Suprapubic skin (tissue), 4 donors: ENCODE results near the gene RNF220. TPM values are rescaled to one million over a fixed set of nuclear protein-coding genes. Genes with fewer than 3 reads are reported as not detected.

Experiments
- DNase-seq, 2 donors: peaks; one replicate each; pipeline ENCODE4 v3.0.0-alpha.2; 2019; ENCODE audit warnings: low spot score in 2 of 2
- H3K27ac ChIP-seq: fragments of 200-600 bp; sonication (generic); one replicate; pipeline ENCODE4 v1.5.1; 2019
- H3K27me3 ChIP-seq: fragments of 200-600 bp; sonication (generic); one replicate; pipeline ENCODE4 v1.5.1; 2019
- H3K36me3 ChIP-seq: fragments of 200-600 bp; sonication (generic); one replicate; pipeline ENCODE4 v1.5.1; 2019
- H3K4me1 ChIP-seq: fragments of 200-600 bp; sonication (generic); one replicate; pipeline ENCODE4 v1.5.1; 2019
- H3K4me3 ChIP-seq: fragments of 200-600 bp; sonication (generic); one replicate; pipeline ENCODE4 v1.5.1; 2019; ENCODE audit warnings: mild to moderate bottlenecking
- H3K9me3 ChIP-seq: fragments of 200-600 bp; sonication (generic); one replicate; pipeline ENCODE4 v1.5.1; 2019
- EP300 ChIP-seq: sonication (generic); formaldehyde crosslinking; IDR thresholded peaks from one replicate; pipeline ENCODE4 v1.6.1; 2017; ENCODE audit warnings: antibody characterized with exemption
- POLR2A ChIP-seq, 2 donors: fragments of 450-650 bp; IDR thresholded peaks; one replicate each; pipeline ENCODE4 v1.6.1; 2017; ENCODE audit warnings: antibody characterized with exemption in 2 of 2, mild to moderate bottlenecking in 2 of 2, moderate library complexity in 2 of 2
- POLR2AphosphoS5 ChIP-seq, 3 donors: sonication (generic); formaldehyde crosslinking; IDR thresholded peaks; one replicate each; pipeline ENCODE4 v1.6.1; 2017; ENCODE audit warnings: antibody characterized with exemption in 3 of 3
- WGBS: methylation state at CpG from one replicate; pipeline ENCODE4 v1.1.5; 2018; 5-methylcytosine and 5-hydroxymethylcytosine counted together
- total RNA-seq, 4 donors: library from RNA; depleted of rRNA; stranded (reverse); fragments of >200 nt; gene quantifications; one replicate each; pipeline ENCODE4 v1.1.0, GENCODE V29; 2016
- TF ChIP-seq, protein P1 (sequence below), 2 donors: fragments of 200-600 bp in 1 of 2; fragments of 450-650 bp in 1 of 2; sonication (generic) in 1 of 2; IDR thresholded peaks; one replicate each; pipeline ENCODE4 v1.5.1; 2016 to 2019; ENCODE audit warnings: antibody characterized with exemption in 2 of 2, mild to moderate bottlenecking in 1 of 2, moderate library complexity in 1 of 2

Gene RNF220
- total RNA-seq, 4 donors from 2014 or later, result 79.4 to 124 (median 99.5) TPM

DNA sequence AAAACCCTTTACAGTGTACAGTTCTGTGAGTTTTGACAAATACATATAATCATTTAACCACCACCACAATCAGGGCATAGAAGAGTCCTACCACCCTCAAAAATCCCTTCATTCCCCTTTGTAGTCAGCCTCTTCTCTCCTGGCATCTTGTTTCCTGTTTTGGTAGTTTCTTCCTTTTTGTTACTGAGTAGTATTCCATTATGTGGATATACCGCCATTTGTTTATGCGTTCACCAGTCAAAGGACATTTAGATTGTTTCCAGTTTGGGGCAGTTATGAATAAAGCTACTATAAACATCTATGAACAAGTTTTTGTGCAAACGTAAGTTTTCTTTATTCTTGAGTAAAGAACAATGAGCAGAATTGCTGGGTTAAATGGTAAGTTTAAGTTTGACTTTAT is 49.6 kb downstream of the RNF220 start:
- Histone ChIP-seq H3K27me3 (peaks cover 24% of the 10 kb centered on the region), H3K9me3 (no peaks in the 10 kb centered on the region), H3K36me3 (no peaks in the 10 kb centered on the region), H3K4me1 (no peaks in the 10 kb centered on the region), H3K4me3 (no peak overlapping the region), H3K27ac (no peak overlapping the region)
- TF ChIP-seq POLR2A (IDR thresholded peaks at IDR 0.05), result no peak
- no peak for TF ChIP-seq POLR2AphosphoS5 (IDR thresholded peaks at IDR 0.05)
- TF ChIP-seq EP300, result no peak
- TF ChIP-seq, protein P1, sequence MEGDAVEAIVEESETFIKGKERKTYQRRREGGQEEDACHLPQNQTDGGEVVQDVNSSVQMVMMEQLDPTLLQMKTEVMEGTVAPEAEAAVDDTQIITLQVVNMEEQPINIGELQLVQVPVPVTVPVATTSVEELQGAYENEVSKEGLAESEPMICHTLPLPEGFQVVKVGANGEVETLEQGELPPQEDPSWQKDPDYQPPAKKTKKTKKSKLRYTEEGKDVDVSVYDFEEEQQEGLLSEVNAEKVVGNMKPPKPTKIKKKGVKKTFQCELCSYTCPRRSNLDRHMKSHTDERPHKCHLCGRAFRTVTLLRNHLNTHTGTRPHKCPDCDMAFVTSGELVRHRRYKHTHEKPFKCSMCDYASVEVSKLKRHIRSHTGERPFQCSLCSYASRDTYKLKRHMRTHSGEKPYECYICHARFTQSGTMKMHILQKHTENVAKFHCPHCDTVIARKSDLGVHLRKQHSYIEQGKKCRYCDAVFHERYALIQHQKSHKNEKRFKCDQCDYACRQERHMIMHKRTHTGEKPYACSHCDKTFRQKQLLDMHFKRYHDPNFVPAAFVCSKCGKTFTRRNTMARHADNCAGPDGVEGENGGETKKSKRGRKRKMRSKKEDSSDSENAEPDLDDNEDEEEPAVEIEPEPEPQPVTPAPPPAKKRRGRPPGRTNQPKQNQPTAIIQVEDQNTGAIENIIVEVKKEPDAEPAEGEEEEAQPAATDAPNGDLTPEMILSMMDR (IDR thresholded peaks at IDR 0.05), result no peak
- WGBS, result 93% methylated on average over 3 of the region's 3 CpGs
- no peak for DNase-seq

DNA sequence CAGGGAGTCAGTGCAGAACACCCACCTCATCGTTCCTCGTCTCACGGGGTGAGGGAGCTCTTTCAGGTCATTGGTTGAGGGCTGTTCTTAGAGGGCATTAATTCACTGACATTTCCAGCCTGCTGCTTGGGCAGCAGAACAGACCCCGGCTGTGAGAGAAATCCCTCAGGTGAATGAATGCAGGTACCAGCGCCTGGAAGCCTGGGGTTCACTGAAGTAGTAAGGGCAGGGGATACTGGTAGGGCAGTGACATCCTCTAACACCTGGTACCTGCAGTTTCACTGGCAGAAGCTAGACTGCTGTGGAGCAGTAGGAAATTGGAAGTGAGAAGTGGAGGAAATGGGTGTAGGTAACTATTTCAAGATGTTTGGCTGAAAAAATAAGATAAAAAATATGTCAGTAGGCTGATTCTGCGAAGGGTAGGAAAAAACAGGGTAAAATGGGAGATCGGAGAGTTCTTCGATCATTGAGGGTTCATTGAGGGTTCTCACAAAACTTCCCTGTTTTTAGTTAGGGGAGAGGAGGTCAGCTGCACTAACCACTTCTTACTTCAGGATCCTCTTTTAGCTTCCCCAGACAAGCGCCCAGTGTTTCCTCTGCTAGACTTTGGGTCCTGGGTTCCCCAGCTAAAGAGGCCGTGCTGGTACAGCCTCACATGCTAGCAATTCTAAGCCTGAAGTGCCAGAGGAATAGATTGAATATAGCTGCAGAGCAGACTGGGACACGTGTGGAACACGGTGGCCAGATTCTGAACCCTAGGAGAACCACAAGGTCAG is 55.2 kb downstream of the RNF220 start:
- Histone ChIP-seq H3K27me3 (peaks cover 32% of the 10 kb centered on the region), H3K36me3 (no peaks in the 10 kb centered on the region), H3K9me3 (peaks cover 4% of the 10 kb centered on the region), H3K27ac (no peak overlapping the region), H3K4me1 (no peaks in the 10 kb centered on the region), H3K4me3 (no peak overlapping the region)
- TF ChIP-seq, protein P1 (IDR thresholded peaks at IDR 0.05), result no peak
- TF ChIP-seq POLR2AphosphoS5 (IDR thresholded peaks at IDR 0.05) (no peak), POLR2A (IDR thresholded peaks at IDR 0.05) (no peak), EP300 (no peak)
- DNase-seq, result no peak
- WGBS, result 76% methylated on average over 12 of the region's 12 CpGs

DNA sequence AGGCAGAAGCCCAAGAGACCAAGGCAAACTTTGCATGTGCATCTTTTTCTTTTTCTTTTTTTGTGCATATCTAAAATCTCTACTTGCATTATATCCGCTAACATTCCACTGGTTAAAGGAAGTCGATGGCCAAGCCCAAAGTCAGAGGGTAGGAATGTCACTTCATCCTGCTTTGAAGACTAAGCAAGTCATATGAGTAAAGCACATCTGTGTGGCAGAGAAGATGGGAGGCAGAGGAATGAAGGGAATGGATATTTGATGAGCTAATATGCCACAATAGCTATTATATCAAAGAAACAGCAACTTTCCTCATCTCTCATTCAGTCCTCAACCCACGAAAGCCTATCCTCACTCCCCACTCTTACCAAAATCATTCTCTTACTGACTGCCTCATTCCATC is 59.3 kb downstream of the RNF220 start:
- Histone ChIP-seq H3K4me3 (no peak overlapping the region), H3K36me3 (no peaks in the 10 kb centered on the region), H3K27ac (no peak overlapping the region), H3K9me3 (peaks cover 4% of the 10 kb centered on the region), H3K27me3 (peaks cover 13% of the 10 kb centered on the region), H3K4me1 (no peaks in the 10 kb centered on the region)
- DNase-seq, result no peak
- WGBS, result 79% methylated on average over 3 of the region's 3 CpGs
- TF ChIP-seq, protein P1 (IDR thresholded peaks at IDR 0.05), result no peak
- TF ChIP-seq POLR2AphosphoS5 (IDR thresholded peaks at IDR 0.05), result no peak
- no peak for TF ChIP-seq POLR2A (IDR thresholded peaks at IDR 0.05)
- TF ChIP-seq EP300, result no peak

DNA sequence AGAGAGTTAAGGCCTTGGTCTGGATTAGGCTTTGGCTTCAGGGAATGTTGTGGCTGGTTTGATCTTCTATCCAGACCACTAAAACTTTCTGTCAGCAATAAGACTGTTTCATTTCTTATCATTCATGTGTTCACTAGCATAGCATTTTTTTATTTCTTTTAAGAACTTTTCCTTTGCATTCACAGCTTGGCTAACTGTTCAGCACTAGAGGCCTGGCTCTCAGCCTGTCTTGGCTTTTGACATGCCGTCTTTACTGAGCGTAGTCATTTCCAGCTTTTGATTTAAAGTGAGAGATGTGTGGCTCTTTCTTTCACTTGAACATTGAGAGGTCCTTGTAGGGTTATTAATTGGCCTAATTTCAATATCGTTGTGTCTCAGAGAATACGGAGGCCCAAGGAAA is 62.5 kb downstream of the RNF220 start:
- Histone ChIP-seq H3K27ac (no peak overlapping the region), H3K9me3 (peaks cover 4% of the 10 kb centered on the region)
- WGBS, result 78% methylated on average over 4 of the region's 4 CpGs

DNA sequence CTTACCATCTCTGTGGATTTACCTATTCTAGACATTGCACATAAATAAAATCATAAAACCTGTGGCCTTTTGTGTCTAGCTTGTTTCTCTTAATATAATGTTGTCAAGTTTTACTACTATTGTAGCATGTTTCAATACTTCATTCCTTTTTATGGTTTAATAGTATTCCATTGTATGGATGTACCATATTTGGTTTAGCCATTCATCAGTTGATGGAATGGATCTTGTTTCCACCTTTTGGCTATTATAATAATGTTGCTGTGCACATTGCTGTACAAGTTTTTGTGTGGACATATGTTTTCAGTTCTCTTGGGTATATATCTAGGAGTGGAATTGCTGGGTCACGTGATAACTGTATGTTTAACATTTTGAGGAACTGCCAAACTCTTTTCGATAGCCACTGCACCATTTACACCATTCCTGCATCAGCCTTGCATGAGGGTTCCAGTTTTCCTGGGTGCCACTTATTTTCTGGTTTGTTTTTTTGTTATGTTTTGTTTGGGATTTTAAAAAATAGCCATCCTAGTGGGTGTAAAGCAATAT is 66.9 kb downstream of the RNF220 start:
- Histone ChIP-seq H3K27me3 (no peaks in the 10 kb centered on the region), H3K27ac (no peak overlapping the region), H3K36me3 (no peaks in the 10 kb centered on the region), H3K4me3 (no peak overlapping the region), H3K4me1 (peaks cover 8% of the 10 kb centered on the region), H3K9me3 (no peaks in the 10 kb centered on the region)
- DNase-seq, result no peak
- WGBS, result 42% methylated on average over 2 of the region's 2 CpGs
- TF ChIP-seq POLR2AphosphoS5 (IDR thresholded peaks at IDR 0.05) (no peak), POLR2A (IDR thresholded peaks at IDR 0.05) (no peak), EP300 (no peak)
- TF ChIP-seq, protein P1 (IDR thresholded peaks at IDR 0.05), result no peak

More for the DNA sequence above, 62.5 kb downstream of the RNF220 start:
- H3K4me3 ChIP-seq, result no peak overlapping the region
- no peak for TF ChIP-seq EP300
- TF ChIP-seq, protein P1 (IDR thresholded peaks at IDR 0.05), result no peak
- no peak for TF ChIP-seq POLR2AphosphoS5 (IDR thresholded peaks at IDR 0.05)
- TF ChIP-seq POLR2A (IDR thresholded peaks at IDR 0.05), result no peak
- H3K27me3 ChIP-seq, result no peaks in the 10 kb centered on the region
- peaks cover 3% of the 10 kb centered on the region for H3K4me1 ChIP-seq
- DNase-seq, result no peak
- no peaks in the 10 kb centered on the region for H3K36me3 ChIP-seq
